ENCODE results near the gene SAMD1.

DNA sequence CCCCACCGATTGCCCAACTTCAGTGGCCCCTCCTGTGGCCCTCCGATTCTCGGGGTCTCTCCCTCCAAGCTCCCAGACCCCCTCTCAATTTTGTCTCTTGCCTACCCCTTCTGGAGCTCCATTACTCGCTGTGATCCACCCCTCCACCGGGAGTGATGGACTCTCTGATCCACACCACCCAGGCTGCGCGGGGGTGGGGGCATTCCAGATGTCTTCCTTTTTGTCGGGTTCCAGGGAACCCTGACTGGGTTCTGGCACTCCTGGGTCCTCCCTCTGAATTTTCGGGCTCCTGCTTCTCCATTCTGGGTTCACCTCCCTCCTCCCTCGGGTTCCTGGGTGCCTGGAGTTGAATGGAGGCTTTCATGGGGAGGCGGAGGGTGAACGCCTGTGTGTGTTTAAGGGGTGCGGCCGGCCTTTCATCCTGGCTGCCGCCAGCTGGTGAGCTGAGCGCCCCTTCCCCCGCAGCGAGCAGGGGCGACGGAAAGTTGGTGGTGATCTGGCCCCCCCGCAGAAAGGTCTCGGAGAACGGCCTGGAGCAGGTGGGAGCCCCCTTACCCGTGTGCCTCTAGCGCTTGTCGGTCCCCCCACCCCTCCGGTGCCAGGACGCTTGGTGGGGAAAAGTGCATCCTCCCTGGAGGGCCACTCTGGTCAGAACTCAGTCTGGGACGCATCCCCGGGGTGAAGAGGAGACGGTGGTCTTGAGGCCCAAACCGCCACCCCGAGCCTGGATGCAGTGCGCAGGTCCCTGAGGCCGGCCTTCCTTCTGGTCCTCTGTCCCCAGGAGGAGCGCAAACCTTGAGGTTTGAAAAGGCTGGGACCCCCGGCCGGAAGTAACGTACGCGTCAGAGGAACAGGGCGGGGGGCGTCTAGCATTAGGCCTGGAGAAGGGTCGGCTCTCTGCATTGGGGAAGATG is 16.4 kb downstream of the SAMD1 start:
- TF ChIP-seq, protein P1, sequence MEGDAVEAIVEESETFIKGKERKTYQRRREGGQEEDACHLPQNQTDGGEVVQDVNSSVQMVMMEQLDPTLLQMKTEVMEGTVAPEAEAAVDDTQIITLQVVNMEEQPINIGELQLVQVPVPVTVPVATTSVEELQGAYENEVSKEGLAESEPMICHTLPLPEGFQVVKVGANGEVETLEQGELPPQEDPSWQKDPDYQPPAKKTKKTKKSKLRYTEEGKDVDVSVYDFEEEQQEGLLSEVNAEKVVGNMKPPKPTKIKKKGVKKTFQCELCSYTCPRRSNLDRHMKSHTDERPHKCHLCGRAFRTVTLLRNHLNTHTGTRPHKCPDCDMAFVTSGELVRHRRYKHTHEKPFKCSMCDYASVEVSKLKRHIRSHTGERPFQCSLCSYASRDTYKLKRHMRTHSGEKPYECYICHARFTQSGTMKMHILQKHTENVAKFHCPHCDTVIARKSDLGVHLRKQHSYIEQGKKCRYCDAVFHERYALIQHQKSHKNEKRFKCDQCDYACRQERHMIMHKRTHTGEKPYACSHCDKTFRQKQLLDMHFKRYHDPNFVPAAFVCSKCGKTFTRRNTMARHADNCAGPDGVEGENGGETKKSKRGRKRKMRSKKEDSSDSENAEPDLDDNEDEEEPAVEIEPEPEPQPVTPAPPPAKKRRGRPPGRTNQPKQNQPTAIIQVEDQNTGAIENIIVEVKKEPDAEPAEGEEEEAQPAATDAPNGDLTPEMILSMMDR (conservative IDR thresholded peaks at IDR 0.05; ENCODE audit: low read length): no peak
- TF ChIP-seq EZH2phosphoT487 (IDR thresholded peaks at IDR 0.05; ENCODE audit: borderline replicate concordance, low read depth, low read length): no peak
